Stomach (tissue), 9 donors: Measurements from ENCODE around the gene CAMKK2. TPM values are rescaled to one million over a fixed set of nuclear protein-coding genes. Genes with fewer than 3 reads are reported as not detected.

Experiments used
- DNase-seq, 2 donors: peaks; one replicate each; pipeline versions ENCODE4 v3.0.0 to v3.0.0-alpha.2; 2013 to 2019
- H3K27ac ChIP-seq, 5 donors: fragments of 200-600 bp in 4 of 5; sonication (generic) in 4 of 5; one replicate each; pipeline ENCODE4 v1.5.1; 2013 to 2019; ENCODE audit warnings: mild to moderate bottlenecking in 1 of 5, moderate library complexity in 1 of 5
- H3K27me3 ChIP-seq, 3 donors: fragments of 200-600 bp; sonication (generic); one replicate each; pipeline ENCODE4 v1.5.1; 2017 to 2019; ENCODE audit warnings: mixed run types in 1 of 3
- H3K36me3 ChIP-seq, 4 donors: fragments of 200-600 bp; sonication (generic); 1 replicate in 3 of 4; 2 replicates in 1 of 4; pipeline ENCODE4 v1.5.1; 2016 to 2019
- H3K4me1 ChIP-seq, 4 donors: fragments of 200-600 bp; sonication (generic); one replicate each; pipeline ENCODE4 v1.5.1; 2016 to 2019
- H3K4me3 ChIP-seq, 4 donors: fragments of 200-600 bp; sonication (generic) in 3 of 4; one replicate each; pipeline ENCODE4 v1.5.1; 2016 to 2019; ENCODE audit warnings: mild to moderate bottlenecking in 1 of 4
- H3K9me3 ChIP-seq, 4 donors: fragments of 200-600 bp; sonication (generic); one replicate each; pipeline ENCODE4 v1.5.1; 2016 to 2019
- CTCF ChIP-seq, 7 experiments: fragments of 450-650 bp in 4 of 7; fragments of 200-600 bp in 3 of 7; sonication (generic) in 3 of 7; IDR thresholded peaks; one replicate each; pipeline ENCODE4 v1.5.1; 2016 to 2019; ENCODE audit warnings: antibody characterized with exemption in 7 of 7, control low read depth in 2 of 7, mild to moderate bottlenecking in 1 of 7
- EP300 ChIP-seq: sonication (generic); formaldehyde crosslinking; IDR thresholded peaks from one replicate; pipeline ENCODE4 v1.6.1; 2017; ENCODE audit warnings: antibody characterized with exemption
- POLR2A ChIP-seq, 4 donors: fragments of 450-650 bp; IDR thresholded peaks; one replicate each; pipeline ENCODE4 v1.6.1; 2016; ENCODE audit warnings: antibody characterized with exemption in 4 of 4, control low read depth in 2 of 4, mild to moderate bottlenecking in 1 of 4, moderate library complexity in 1 of 4
- POLR2AphosphoS5 ChIP-seq, 3 donors: sonication (generic); formaldehyde crosslinking; IDR thresholded peaks; one replicate each; pipeline ENCODE4 v1.6.1; 2016; ENCODE audit warnings: antibody characterized with exemption in 3 of 3
- WGBS, 5 donors: extraction: QIAGEN DNeasy Blood & Tissue Kit in 3 of 5; methylation state at CpG; one replicate each; pipeline versions ENCODE4 v1.1.5 to v1.1.7; 2013 to 2018; 5-methylcytosine and 5-hydroxymethylcytosine counted together
- intact Hi-C: fragments of 100-400 bp; cut with DNase I; formaldehyde crosslinking; loops from one replicate; pipeline ENCODE4 v1.15.1; 2023; ENCODE audit warnings: low total_unique reads
- polyA plus RNA-seq, 3 donors: library from polyadenylated mRNA; stranded (reverse); fragments of 200-250 nt; gene quantifications; one replicate each; pipeline ENCODE4 v1.2.3, GENCODE V29; 2013
- total RNA-seq, 5 donors: library from RNA; depleted of rRNA; stranded (reverse); fragments of >200 nt; gene quantifications; one replicate each; pipeline versions ENCODE4 v1.1.0 to v1.2.3, GENCODE V29; 2014 to 2016
- donor health status: healthy with polysubstance abuse.
- donor health status: Bipolar disorder and iron deficiency.
- donor health status: healthy.

Gene CAMKK2
- total and polyA plus RNA-seq, 8 donors = 14.9 to 46.4 (median 21.7) TPM

- Histone ChIP-seq H3K27me3 (no peaks in the 10 kb centered on the region), H3K4me1 (no peaks in the 10 kb centered on the region), H3K4me3 (no peak overlapping the region), H3K27ac (no peak overlapping the region), H3K9me3 (no peaks in the 10 kb centered on the region), H3K36me3 (peaks cover 56 to 98% (median 92%) of the 10 kb centered on the region in 4 donors)
- no peak for TF ChIP-seq CTCF (IDR thresholded peaks at IDR 0.05)
- no peak for TF ChIP-seq POLR2A (IDR thresholded peaks at IDR 0.05)
- no peak for TF ChIP-seq POLR2AphosphoS5 (IDR thresholded peaks at IDR 0.05)
- no peak for TF ChIP-seq EP300
- no peak for DNase-seq
- WGBS, 5 donors = 43 to 97% (median 75%) methylated on average over 2 of the region's 2 CpGs
- intact Hi-C loops = no loop called here
These were observed 44.7 kb downstream of the CAMKK2 start for GRCh38 chr12:121251838-121252237.

GRCh38 chr12:121250359-121250758, 46.1 kb downstream of the CAMKK2 start:
- H3K4me1 ChIP-seq = no peaks in the 10 kb centered on the region
- TF ChIP-seq CTCF (IDR thresholded peaks at IDR 0.05) (no peak), EP300 (no peak), POLR2AphosphoS5 (IDR thresholded peaks at IDR 0.05) (no peak), POLR2A (IDR thresholded peaks at IDR 0.05) (no peak)
- no peak for DNase-seq
- H3K4me3 ChIP-seq = no peak overlapping the region
- intact Hi-C loops = no loop called here
- H3K27me3 ChIP-seq = no peaks in the 10 kb centered on the region
- no peaks in the 10 kb centered on the region for H3K9me3 ChIP-seq
- 66 to 80% (median 77%) methylated on average over 14 of the region's 14 CpGs for WGBS, 5 donors
- H3K36me3 ChIP-seq = peaks cover 56 to 96% (median 95%) of the 10 kb centered on the region in 4 donors
- H3K27ac ChIP-seq = no peak overlapping the region

GRCh38 chr12:121248622-121249021, 47.9 kb downstream of the CAMKK2 start:
- DNase-seq = peak in 1 of 2 donors; percentile 29
- H3K9me3 ChIP-seq = no peaks in the 10 kb centered on the region
- WGBS, 5 donors = 88 to 95% (median 90%) methylated on average over 15 to 22 of the region's 22 CpGs
- no peaks in the 10 kb centered on the region for H3K4me1 ChIP-seq
- H3K36me3 ChIP-seq = peaks cover 50 to 99% (median 98%) of the 10 kb centered on the region in 4 donors
- no peak overlapping the region for H3K4me3 ChIP-seq
- no peak overlapping the region for H3K27ac ChIP-seq
- TF ChIP-seq POLR2A (IDR thresholded peaks at IDR 0.05) (no peak), CTCF (IDR thresholded peaks at IDR 0.05) (no peak), EP300 (no peak), POLR2AphosphoS5 (IDR thresholded peaks at IDR 0.05) (no peak)
- no peaks in the 10 kb centered on the region for H3K27me3 ChIP-seq
- intact Hi-C loops = no loop called here

GRCh38 chr12:121246893-121247557, 49.5 kb downstream of the CAMKK2 start:
- peaks cover 36 to 93% (median 91%) of the 10 kb centered on the region in 4 donors for H3K36me3 ChIP-seq
- intact Hi-C loops = no loop called here

More at GRCh38 chr12:121246893-121247557, 49.5 kb downstream of the CAMKK2 start:
- H3K27me3 ChIP-seq = no peaks in the 10 kb centered on the region
- H3K4me3 ChIP-seq = no peak overlapping the region
- H3K27ac ChIP-seq = no peak overlapping the region
- no peaks in the 10 kb centered on the region for H3K4me1 ChIP-seq
- H3K9me3 ChIP-seq = no peaks in the 10 kb centered on the region
- TF ChIP-seq POLR2AphosphoS5 (IDR thresholded peaks at IDR 0.05) (no peak), EP300 (no peak), CTCF (IDR thresholded peaks at IDR 0.05) (no peak), POLR2A (IDR thresholded peaks at IDR 0.05) (no peak)
- 82 to 89% (median 85%) methylated on average over 16 of the region's 16 CpGs for WGBS, 5 donors
- no peak for DNase-seq
